ENCODE results near the gene TBCD.

TBCD gene

DNA sequence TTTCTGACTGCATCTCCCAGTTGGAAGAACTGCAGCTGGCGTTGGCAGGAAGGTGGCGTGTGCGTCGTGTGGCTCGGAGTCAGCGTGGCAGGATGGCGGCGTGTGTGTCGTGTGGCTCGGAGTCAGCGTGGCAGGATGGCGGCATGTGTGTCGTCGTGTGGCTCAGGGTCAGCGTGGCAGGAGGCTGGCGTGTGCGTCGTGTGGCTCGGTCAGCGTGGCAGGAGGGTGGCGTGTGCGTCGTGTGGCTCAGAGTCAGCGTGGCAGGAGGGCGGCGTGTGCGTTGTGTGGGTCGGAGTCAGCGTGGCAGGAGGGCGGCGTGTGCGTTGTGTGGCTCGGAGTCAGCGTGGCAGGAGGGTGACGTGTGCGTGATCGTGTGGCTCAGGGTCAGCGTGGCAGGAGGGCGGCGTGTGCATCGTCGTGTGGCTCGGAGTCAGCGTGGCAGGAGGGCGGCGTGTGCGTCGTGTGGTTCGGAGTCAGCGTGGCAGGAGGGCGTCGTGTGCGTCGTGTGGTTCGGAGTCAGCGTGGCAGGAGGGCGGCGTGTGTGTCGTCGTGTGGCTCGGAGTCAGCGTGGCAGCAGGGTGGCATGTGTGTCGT, 49.6 kb downstream of the TBCD start:
- H3K27ac ChIP-seq (ENCODE audit: poor library complexity, severe bottlenecking) = no peak overlapping the region
- no peak overlapping the region for H3K4me3 ChIP-seq (ENCODE audit: severe bottlenecking)
- ATAC-seq (ENCODE audit: low read depth) (no peak), DNase-seq (ENCODE audit: low spot score) (no peak)
- TF ChIP-seq, protein P1, sequence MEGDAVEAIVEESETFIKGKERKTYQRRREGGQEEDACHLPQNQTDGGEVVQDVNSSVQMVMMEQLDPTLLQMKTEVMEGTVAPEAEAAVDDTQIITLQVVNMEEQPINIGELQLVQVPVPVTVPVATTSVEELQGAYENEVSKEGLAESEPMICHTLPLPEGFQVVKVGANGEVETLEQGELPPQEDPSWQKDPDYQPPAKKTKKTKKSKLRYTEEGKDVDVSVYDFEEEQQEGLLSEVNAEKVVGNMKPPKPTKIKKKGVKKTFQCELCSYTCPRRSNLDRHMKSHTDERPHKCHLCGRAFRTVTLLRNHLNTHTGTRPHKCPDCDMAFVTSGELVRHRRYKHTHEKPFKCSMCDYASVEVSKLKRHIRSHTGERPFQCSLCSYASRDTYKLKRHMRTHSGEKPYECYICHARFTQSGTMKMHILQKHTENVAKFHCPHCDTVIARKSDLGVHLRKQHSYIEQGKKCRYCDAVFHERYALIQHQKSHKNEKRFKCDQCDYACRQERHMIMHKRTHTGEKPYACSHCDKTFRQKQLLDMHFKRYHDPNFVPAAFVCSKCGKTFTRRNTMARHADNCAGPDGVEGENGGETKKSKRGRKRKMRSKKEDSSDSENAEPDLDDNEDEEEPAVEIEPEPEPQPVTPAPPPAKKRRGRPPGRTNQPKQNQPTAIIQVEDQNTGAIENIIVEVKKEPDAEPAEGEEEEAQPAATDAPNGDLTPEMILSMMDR (IDR thresholded peaks at IDR 0.05; ENCODE audit: poor library complexity, severe bottlenecking) = no peak
- no peaks in the 10 kb centered on the region for H3K27me3 ChIP-seq (ENCODE audit: insufficient read depth, poor library complexity, severe bottlenecking)
- H3K9me3 ChIP-seq (ENCODE audit: severe bottlenecking) = no peaks in the 10 kb centered on the region
- peaks cover 17% of the 10 kb centered on the region for H3K36me3 ChIP-seq (ENCODE audit: low read depth)
- no peaks in the 10 kb centered on the region for H3K4me1 ChIP-seq (ENCODE audit: insufficient read depth, poor library complexity, severe bottlenecking)

DNA sequence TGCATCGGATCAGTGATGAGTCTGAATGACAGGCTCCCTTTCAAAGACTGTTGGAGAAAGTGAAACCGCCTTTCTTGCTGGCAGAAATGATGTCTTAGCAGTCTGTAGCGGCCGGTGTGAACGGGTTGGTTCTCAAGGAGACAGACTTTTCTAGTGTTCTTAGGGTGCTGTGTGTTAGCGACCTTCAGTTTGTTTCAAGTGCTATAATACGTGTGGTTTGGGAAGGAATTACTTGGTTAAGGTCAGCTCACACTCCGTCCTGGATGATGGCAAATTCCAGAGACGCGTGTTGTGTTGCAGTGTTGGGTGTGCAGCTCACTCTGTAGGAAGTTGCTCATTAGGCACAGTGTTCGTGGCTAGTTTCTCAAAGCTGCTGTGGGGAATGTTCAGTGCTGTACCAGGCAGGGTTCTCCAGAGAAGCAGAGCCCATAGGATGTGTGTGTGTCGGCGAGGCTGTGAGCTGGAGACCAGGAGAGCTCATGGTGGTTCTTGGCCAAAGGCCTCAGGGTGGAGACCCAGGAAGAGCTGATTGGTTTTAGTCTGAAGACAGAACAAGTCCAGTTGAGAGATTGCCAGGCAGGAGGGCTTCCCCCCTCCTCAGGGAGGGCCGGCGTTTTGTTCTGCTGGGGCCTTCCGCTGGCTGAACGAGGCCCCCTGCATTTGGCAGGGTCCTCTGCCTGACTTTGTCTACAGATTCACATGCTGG, 50.4 kb downstream of the TBCD start:
- peaks cover 18% of the 10 kb centered on the region for H3K36me3 ChIP-seq (ENCODE audit: low read depth)
- no peaks in the 10 kb centered on the region for H3K4me1 ChIP-seq (ENCODE audit: insufficient read depth, poor library complexity, severe bottlenecking)
- ATAC-seq (ENCODE audit: low read depth) = no peak
- no peaks in the 10 kb centered on the region for H3K9me3 ChIP-seq (ENCODE audit: severe bottlenecking)
- no peak overlapping the region for H3K27ac ChIP-seq (ENCODE audit: poor library complexity, severe bottlenecking)
- H3K4me3 ChIP-seq (ENCODE audit: severe bottlenecking) = no peak overlapping the region
- no peaks in the 10 kb centered on the region for H3K27me3 ChIP-seq (ENCODE audit: insufficient read depth, poor library complexity, severe bottlenecking)
- TF ChIP-seq, protein P1 (IDR thresholded peaks at IDR 0.05; ENCODE audit: poor library complexity, severe bottlenecking) = no peak
- no peak for DNase-seq (ENCODE audit: low spot score)

DNA sequence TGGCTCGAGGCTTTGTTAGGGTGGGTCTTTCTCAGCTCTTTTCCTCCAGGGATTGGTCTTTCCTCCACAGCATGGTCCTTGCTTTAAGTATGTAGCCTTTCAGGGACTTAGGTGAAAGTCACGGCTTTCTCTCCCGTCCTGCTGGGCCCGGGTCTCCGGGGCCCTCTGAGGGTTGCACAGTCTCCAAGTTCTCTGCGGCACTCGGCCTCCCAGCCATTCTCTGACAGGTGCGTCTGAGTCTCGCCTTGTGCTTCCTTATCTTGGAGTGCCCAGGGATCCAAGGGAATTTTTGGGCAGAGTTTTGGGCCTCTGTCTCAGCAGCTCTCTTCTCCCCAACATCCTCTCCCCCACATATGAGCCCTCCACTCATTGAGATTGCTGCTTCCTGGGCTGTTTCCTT, 51.3 kb downstream of the TBCD start:
- Histone ChIP-seq H3K4me1 (ENCODE audit: insufficient read depth, poor library complexity, severe bottlenecking) (no peaks in the 10 kb centered on the region), H3K27ac (ENCODE audit: poor library complexity, severe bottlenecking) (no peak overlapping the region), H3K27me3 (ENCODE audit: insufficient read depth, poor library complexity, severe bottlenecking) (no peaks in the 10 kb centered on the region), H3K36me3 (ENCODE audit: low read depth) (peaks cover 21% of the 10 kb centered on the region), H3K4me3 (ENCODE audit: severe bottlenecking) (no peak overlapping the region), H3K9me3 (ENCODE audit: severe bottlenecking) (no peaks in the 10 kb centered on the region)
- ATAC-seq (ENCODE audit: low read depth) = no peak
- no peak for DNase-seq (ENCODE audit: low spot score)
- TF ChIP-seq, protein P1 (IDR thresholded peaks at IDR 0.05; ENCODE audit: poor library complexity, severe bottlenecking) = no peak

DNA sequence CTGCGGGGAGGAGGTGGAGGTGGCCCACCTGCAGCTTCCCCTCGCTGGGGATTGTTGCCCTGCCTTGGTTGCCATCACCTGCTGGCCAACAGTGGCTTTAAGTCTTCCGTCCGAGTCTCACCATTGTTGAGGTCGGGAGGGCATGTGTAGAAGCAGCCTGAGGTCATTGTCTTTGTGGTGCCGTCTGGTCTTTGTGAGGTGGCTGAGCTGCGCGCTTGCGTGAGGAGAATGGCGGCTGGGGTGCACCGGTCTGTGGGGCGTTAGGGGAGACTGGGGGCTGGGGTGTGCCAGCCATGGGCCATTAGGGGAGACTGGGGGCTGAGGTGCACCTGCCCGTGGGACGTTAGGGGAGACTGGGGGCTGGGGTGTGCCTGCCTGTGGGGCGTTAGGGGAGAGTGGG, 51.7 kb downstream of the TBCD start:
- Histone ChIP-seq H3K27me3 (ENCODE audit: insufficient read depth, poor library complexity, severe bottlenecking) (no peaks in the 10 kb centered on the region), H3K4me3 (ENCODE audit: severe bottlenecking) (no peak overlapping the region), H3K27ac (ENCODE audit: poor library complexity, severe bottlenecking) (no peak overlapping the region), H3K36me3 (ENCODE audit: low read depth) (peaks cover 19% of the 10 kb centered on the region), H3K4me1 (ENCODE audit: insufficient read depth, poor library complexity, severe bottlenecking) (no peaks in the 10 kb centered on the region), H3K9me3 (ENCODE audit: severe bottlenecking) (no peaks in the 10 kb centered on the region)
- ATAC-seq (ENCODE audit: low read depth) (no peak), DNase-seq (ENCODE audit: low spot score) (no peak)
- TF ChIP-seq, protein P1 (IDR thresholded peaks at IDR 0.05; ENCODE audit: poor library complexity, severe bottlenecking) = no peak

Measured in RWPE2 (cell line).